ENCODE results near the gene CDADC1. TPM values are rescaled to one million over a fixed set of nuclear protein-coding genes. Genes with fewer than 3 reads are reported as not detected.

The CDADC1 gene
- polyA plus RNA-seq, 1 donor from 2014 or later, result 11.6 TPM

- no peaks in the 10 kb centered on the region for H3F3A ChIP-seq (ENCODE audit: insufficient read depth, low read length, poor library complexity, severe bottlenecking)
- no peaks in the 10 kb centered on the region for H4K20me1 ChIP-seq (ENCODE audit: insufficient read depth)
- H3K36me3 ChIP-seq (ENCODE audit: insufficient read depth, low read length), result peaks cover 4% of the 10 kb centered on the region
- no peak overlapping the region for H3K4me3 ChIP-seq (ENCODE audit: low read length)
- H3K27ac ChIP-seq (ENCODE audit: low read length), result no peak overlapping the region
- H2AFZ ChIP-seq (ENCODE audit: low read depth, low read length), result no peak overlapping the region
- no peak overlapping the region for H3K9ac ChIP-seq (ENCODE audit: low read length)
- TF ChIP-seq, protein P1, sequence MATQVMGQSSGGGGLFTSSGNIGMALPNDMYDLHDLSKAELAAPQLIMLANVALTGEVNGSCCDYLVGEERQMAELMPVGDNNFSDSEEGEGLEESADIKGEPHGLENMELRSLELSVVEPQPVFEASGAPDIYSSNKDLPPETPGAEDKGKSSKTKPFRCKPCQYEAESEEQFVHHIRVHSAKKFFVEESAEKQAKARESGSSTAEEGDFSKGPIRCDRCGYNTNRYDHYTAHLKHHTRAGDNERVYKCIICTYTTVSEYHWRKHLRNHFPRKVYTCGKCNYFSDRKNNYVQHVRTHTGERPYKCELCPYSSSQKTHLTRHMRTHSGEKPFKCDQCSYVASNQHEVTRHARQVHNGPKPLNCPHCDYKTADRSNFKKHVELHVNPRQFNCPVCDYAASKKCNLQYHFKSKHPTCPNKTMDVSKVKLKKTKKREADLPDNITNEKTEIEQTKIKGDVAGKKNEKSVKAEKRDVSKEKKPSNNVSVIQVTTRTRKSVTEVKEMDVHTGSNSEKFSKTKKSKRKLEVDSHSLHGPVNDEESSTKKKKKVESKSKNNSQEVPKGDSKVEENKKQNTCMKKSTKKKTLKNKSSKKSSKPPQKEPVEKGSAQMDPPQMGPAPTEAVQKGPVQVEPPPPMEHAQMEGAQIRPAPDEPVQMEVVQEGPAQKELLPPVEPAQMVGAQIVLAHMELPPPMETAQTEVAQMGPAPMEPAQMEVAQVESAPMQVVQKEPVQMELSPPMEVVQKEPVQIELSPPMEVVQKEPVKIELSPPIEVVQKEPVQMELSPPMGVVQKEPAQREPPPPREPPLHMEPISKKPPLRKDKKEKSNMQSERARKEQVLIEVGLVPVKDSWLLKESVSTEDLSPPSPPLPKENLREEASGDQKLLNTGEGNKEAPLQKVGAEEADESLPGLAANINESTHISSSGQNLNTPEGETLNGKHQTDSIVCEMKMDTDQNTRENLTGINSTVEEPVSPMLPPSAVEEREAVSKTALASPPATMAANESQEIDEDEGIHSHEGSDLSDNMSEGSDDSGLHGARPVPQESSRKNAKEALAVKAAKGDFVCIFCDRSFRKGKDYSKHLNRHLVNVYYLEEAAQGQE (IDR thresholded peaks at IDR 0.05; ENCODE audit: borderline replicate concordance), result no peak
- TF ChIP-seq EZH2 (IDR thresholded peaks at IDR 0.05; ENCODE audit: borderline replicate concordance, insufficient read depth, low read length, poor library complexity, severe bottlenecking) (no peak), MXI1 (conservative IDR thresholded peaks at IDR 0.05; ENCODE audit: poor library complexity, severe bottlenecking) (no peak), TAF1 (IDR thresholded peaks at IDR 0.05; ENCODE audit: low read depth) (no peak), RAD21 (conservative IDR thresholded peaks at IDR 0.05) (no peak), EP300 (conservative IDR thresholded peaks at IDR 0.05; ENCODE audit: poor library complexity, severe bottlenecking) (no peak), SMC3 (conservative IDR thresholded peaks at IDR 0.05; ENCODE audit: poor library complexity) (no peak), POLR2AphosphoS5 (IDR thresholded peaks at IDR 0.05) (no peak), CTCF (IDR thresholded peaks at IDR 0.05; ENCODE audit: poor library complexity, severe bottlenecking) (no peak)
- H3K79me2 ChIP-seq (replicated peaks; ENCODE audit: insufficient read depth, low read length), result no peaks in the 10 kb centered on the region
- H3K9me3 ChIP-seq (ENCODE audit: low read length), result no peaks in the 10 kb centered on the region
- no peak overlapping the region for H3K4me2 ChIP-seq (ENCODE audit: low read length)
- no peaks in the 10 kb centered on the region for H3K9me2 ChIP-seq (ENCODE audit: insufficient read depth, low read length)
- no peaks in the 10 kb centered on the region for H3K27me3 ChIP-seq (ENCODE audit: insufficient read depth, low read depth, low read length)
These were observed 60.6 kb downstream of the CDADC1 start for GRCh38 chr13:49308097-49308875.

DNA sequence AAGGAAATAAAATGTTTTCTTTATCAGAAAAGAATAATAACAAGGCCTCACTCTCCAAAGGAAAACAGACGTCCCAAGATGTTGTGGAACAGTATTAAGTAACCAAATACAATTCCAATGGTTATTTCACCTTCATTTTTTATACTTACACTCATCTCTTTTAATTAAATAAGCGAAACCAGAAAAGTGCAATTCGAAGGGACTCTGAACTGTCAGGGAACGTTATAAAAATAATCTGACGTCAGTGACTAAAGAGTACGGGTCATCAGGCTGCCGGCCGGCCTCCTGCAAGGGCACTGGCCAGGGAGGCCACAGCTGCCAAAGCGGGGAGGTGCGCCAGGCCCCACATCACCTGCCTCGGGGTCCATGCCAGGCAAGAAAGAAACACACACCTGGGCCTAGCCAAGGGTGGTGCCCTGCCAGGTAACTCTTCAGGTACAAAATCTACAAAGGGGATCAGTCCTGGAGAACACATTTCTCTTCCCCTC lies 61.2 kb downstream of the CDADC1 start:
- H2AFZ ChIP-seq (ENCODE audit: low read depth, low read length), result no peak overlapping the region
- no peaks in the 10 kb centered on the region for H3K79me2 ChIP-seq (replicated peaks; ENCODE audit: insufficient read depth, low read length)
- TF ChIP-seq EP300 (conservative IDR thresholded peaks at IDR 0.05; ENCODE audit: poor library complexity, severe bottlenecking), result no peak
- no peak for TF ChIP-seq POLR2AphosphoS5 (IDR thresholded peaks at IDR 0.05)
- TF ChIP-seq, protein P1 (IDR thresholded peaks at IDR 0.05; ENCODE audit: borderline replicate concordance), result no peak
- TF ChIP-seq TAF1 (IDR thresholded peaks at IDR 0.05; ENCODE audit: low read depth), result no peak
- TF ChIP-seq RAD21 (conservative IDR thresholded peaks at IDR 0.05), result no peak
- H3K27ac ChIP-seq (ENCODE audit: low read length), result no peak overlapping the region
- H3K4me2 ChIP-seq (ENCODE audit: low read length), result no peak overlapping the region
- H3K27me3 ChIP-seq (ENCODE audit: insufficient read depth, low read depth, low read length), result no peaks in the 10 kb centered on the region
- no peaks in the 10 kb centered on the region for H3K9me2 ChIP-seq (ENCODE audit: insufficient read depth, low read length)
- H3K4me3 ChIP-seq (ENCODE audit: low read length), result no peak overlapping the region
- H3K9me3 ChIP-seq (ENCODE audit: low read length), result no peaks in the 10 kb centered on the region
- no peak overlapping the region for H3K9ac ChIP-seq (ENCODE audit: low read length)
- H4K20me1 ChIP-seq (ENCODE audit: insufficient read depth), result no peaks in the 10 kb centered on the region
- H3F3A ChIP-seq (ENCODE audit: insufficient read depth, low read length, poor library complexity, severe bottlenecking), result no peaks in the 10 kb centered on the region
- peaks cover 4% of the 10 kb centered on the region for H3K36me3 ChIP-seq (ENCODE audit: insufficient read depth, low read length)

Data from neural cell (in vitro differentiated cells).